PC-9 (cell line): Measurements from ENCODE around the gene TMEM238. TPM values are rescaled to one million over a fixed set of nuclear protein-coding genes. Genes with fewer than 3 reads are reported as not detected.

Experiments used
- BruUV-seq: library from RNA; stranded (reverse); fragments of 400-500 nt; replicated peaks from 2 replicates; lab custom pipeline; 2021; lab: Mats Ljungman, UMichigan
- CTCF ChIA-PET: fragments of 300-600 bp; sonication (Branson Sonifier 250); formaldehyde crosslinking; loops from one replicate; lab custom pipeline; 2022; ENCODE audit warnings: antibody characterized with exemption; lab: Charles Lee
- POLR2A ChIA-PET: fragments of 300-600 bp; sonication (Branson Sonifier 250); formaldehyde crosslinking; loops from one replicate; lab custom pipeline; 2022; ENCODE audit warnings: antibody characterized with exemption; ENCODE audit not compliant: unreplicated experiment; lab: Charles Lee
- DNase-seq, 2 experiments: peaks; one replicate each; pipeline versions ENCODE4 v3.0.0 to v3.0.0-alpha.2; 2015 to 2022; ENCODE audit warnings: mixed read lengths in 1 of 2
- H2AFZ ChIP-seq: fragments of 200-600 bp; sonication (generic); 2 replicates; pipeline ENCODE4 v1.8.1; 2017; ENCODE audit warnings: antibody characterized with exemption
- H3F3A ChIP-seq: fragments of 200-600 bp; sonication (generic); 2 replicates; pipeline ENCODE4 v1.8.1; 2017; ENCODE audit warnings: antibody characterized with exemption, mild to moderate bottlenecking, low read depth; ENCODE audit not compliant: insufficient read depth
- H3K27ac ChIP-seq: fragments of 200-600 bp; sonication (generic); 2 replicates; pipeline ENCODE4 v1.6.1; 2016; ENCODE audit warnings: mixed run types
- H3K27me3 ChIP-seq: fragments of 200-600 bp; sonication (generic); 2 replicates; pipeline ENCODE4 v1.6.1; 2016; ENCODE audit warnings: low read depth, mixed run types; ENCODE audit not compliant: insufficient read depth
- H3K36me3 ChIP-seq: fragments of 200-600 bp; sonication (generic); 2 replicates; pipeline ENCODE4 v1.6.1; 2016; ENCODE audit warnings: low read depth, mixed run types
- H3K4me1 ChIP-seq: fragments of 200-600 bp; sonication (generic); replicated peaks from 2 replicates; pipeline ENCODE4 v1.6.1; 2016; ENCODE audit warnings: mixed run types; ENCODE audit not compliant: insufficient read depth
- H3K4me2 ChIP-seq: fragments of 200-600 bp; sonication (generic); 2 replicates; pipeline ENCODE4 v1.6.1; 2017; ENCODE audit warnings: mixed run types
- H3K4me3 ChIP-seq: fragments of 200-600 bp; sonication (generic); 2 replicates; pipeline ENCODE4 v1.6.1; 2016; ENCODE audit warnings: mixed run types
- H3K79me2 ChIP-seq: fragments of 200-600 bp; sonication (generic); 2 replicates; pipeline ENCODE4 v1.6.1; 2017; ENCODE audit warnings: low read depth, mixed run types
- H3K9me2 ChIP-seq: fragments of 200-600 bp; sonication (generic); 2 replicates; pipeline ENCODE4 v1.8.1; 2017; ENCODE audit warnings: mild to moderate bottlenecking; ENCODE audit not compliant: insufficient read depth
- H3K9me3 ChIP-seq: fragments of 200-600 bp; sonication (generic); 2 replicates; pipeline ENCODE4 v1.8.1; 2016; ENCODE audit warnings: low read depth; ENCODE audit not compliant: insufficient read depth
- H4K20me1 ChIP-seq: fragments of 200-600 bp; sonication (generic); 2 replicates; pipeline ENCODE4 v1.8.1; 2017; ENCODE audit not compliant: insufficient read depth
- CTCF ChIP-seq: fragments of 200-600 bp; sonication (generic); conservative IDR thresholded peaks from 2 replicates; pipeline ENCODE4 v1.6.1; 2017; ENCODE audit warnings: mixed run types, antibody characterized with exemption, mild to moderate bottlenecking, moderate library complexity
- EZH2 ChIP-seq: fragments of 200-600 bp; sonication (generic); IDR thresholded peaks from 2 replicates; pipeline ENCODE4 v1.8.0; 2017; ENCODE audit warnings: antibody characterized with exemption, low read depth
- intact Hi-C: fragments of 100-400 bp; cut with micrococcal nuclease; formaldehyde crosslinking; loops from one replicate; pipeline ENCODE4 v1.10.0; 2022; ENCODE audit not compliant: unreplicated experiment
- total RNA-seq: library from RNA; stranded (reverse); gene quantifications from 2 replicates; pipeline ENCODE4 v1.2.3, GENCODE V29; 2021

The TMEM238 gene
- total RNA-seq, 1 experiment from 2014 or later: 40.4 TPM

- DNase-seq: peak; percentile 64 to 91
- Histone ChIP-seq H3K4me2 (peak overlapping the region; percentile 71), H3K27me3 (peaks cover 5% of the 10 kb centered on the region; the same call in 1 of the 2 replicates), H3K9me3 (no peaks in the 10 kb centered on the region), H2AFZ (no peak overlapping the region), H3K4me3 (peak overlapping the region; percentile 24; the same call in 1 of the 2 replicates), H3K27ac (no peak overlapping the region), H4K20me1 (peaks cover 12% of the 10 kb centered on the region), H3K4me1 (peaks cover 50% of the 10 kb centered on the region), H3F3A (peaks cover 50% of the 10 kb centered on the region; the same call in 1 of the 2 replicates), H3K79me2 (no peaks in the 10 kb centered on the region), H3K9me2 (no peaks in the 10 kb centered on the region), H3K36me3 (no peaks in the 10 kb centered on the region)
- BruUV-seq: TSS peak; percentile 17
- POLR2A ChIA-PET: interaction anchor here (0.6 to 1.2 kb wide), 7 partner anchors 19 to 748 kb away, joined by 3 to 15 read pairs (median 6); partner anchors contain the start of genes KMT5C and ZNF787
- no peak for TF ChIP-seq EZH2
- no peak for TF ChIP-seq CTCF
- intact Hi-C loops: no loop called here
- CTCF ChIA-PET: interaction anchor here (0.6 to 0.7 kb wide), 3 partner anchors 9 to 232 kb away, joined by 3 read pairs; partner anchors contain the start of gene GARIN5B
These were observed 11.6 kb downstream of the TMEM238 start for GRCh38 chr19:55372316-55373081.

GRCh38 chr19:55370305-55370988 lies 13.6 kb downstream of the TMEM238 start, which contains the start of gene IL11:
IL11 (minus strand) TSS chr19:55370463; CDS start chr19:55370310, 153 bp downstream.
- ChIA-PET CTCF (no interaction called here), POLR2A (no interaction called here)
- peak in 1 of 2 experiments; percentile 33 for DNase-seq
- no peaks in the 10 kb centered on the region for H4K20me1 ChIP-seq
- H3K36me3 ChIP-seq: no peaks in the 10 kb centered on the region
- intact Hi-C loops: no loop called here
- peak within 1 kb of the TSS; percentile 96 for H3K4me2 ChIP-seq
- H3K4me3 ChIP-seq: peak within 1 kb of the TSS; percentile 62
- H3K4me1 ChIP-seq: peaks cover 42% of the 10 kb centered on the region
- TF ChIP-seq CTCF (no peak), EZH2 (no peak)
- no peaks in the 10 kb centered on the region for H3K9me2 ChIP-seq
- H3K79me2 ChIP-seq: no peaks in the 10 kb centered on the region
- peaks cover 35% of the 10 kb centered on the region; the same call in 1 of the 2 replicates for H3F3A ChIP-seq
- no peak within 1 kb of the TSS for H3K27ac ChIP-seq
- H3K27me3 ChIP-seq: peaks cover 5% of the 10 kb centered on the region; the same call in 1 of the 2 replicates
- no peaks in the 10 kb centered on the region for H3K9me3 ChIP-seq
- BruUV-seq: no TSS peak
- H2AFZ ChIP-seq: peak within 1 kb of the TSS; percentile 75
